B cell (primary cell): Measurements from ENCODE around the gene FGF18.

Experiments used
- CTCF ChIP-seq: fragments of 200-600 bp; IDR thresholded peaks from one replicate; pipeline ENCODE4 v1.8.0; 2022; ENCODE audit warnings: antibody characterized with exemption, mild to moderate bottlenecking
- EZH2 ChIP-seq: IDR thresholded peaks from 2 replicates; pipeline ENCODE4 v1.6.1; 2012; ENCODE audit warnings: borderline replicate concordance, low read depth, mild to moderate bottlenecking, moderate library complexity, low read length; ENCODE audit not compliant: insufficient read depth, poor library complexity, severe bottlenecking

GRCh38 chr5:171437286-171437821 is 17.9 kb downstream of the FGF18 start:
- TF ChIP-seq CTCF (no peak), EZH2 (no peak)
